ENCODE results near the gene THAP4. TPM values are rescaled to one million over a fixed set of nuclear protein-coding genes. Genes with fewer than 3 reads are reported as not detected.

THAP4 gene
- total RNA-seq, 2 experiments from 2014 or later: 32.3 to 37.4 TPM

DNA sequence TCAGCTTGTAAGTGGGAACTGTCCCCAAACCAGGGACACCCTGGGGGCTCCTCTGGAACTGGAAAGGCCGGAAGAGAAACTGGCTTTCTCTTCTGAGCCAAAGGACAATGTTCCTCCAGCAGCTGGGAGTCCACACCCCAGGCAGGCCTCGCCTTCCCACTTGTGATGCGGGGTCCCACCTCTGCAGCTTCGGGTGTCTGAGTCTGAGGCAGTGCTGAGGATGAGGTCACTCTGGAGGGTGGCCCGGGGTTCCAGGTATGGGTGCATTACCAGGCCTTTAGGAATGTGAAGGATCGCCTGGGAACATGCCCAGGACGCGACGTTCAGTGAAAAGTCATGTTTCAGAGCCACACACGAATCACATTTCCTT, 96.6 kb downstream of the THAP4 start:
- POLR2A ChIA-PET: no interaction called here
- H3K27me3 Mint-ChIP-seq (ENCODE audit: low read depth): peaks cover 14% of the 10 kb centered on the region
- CTCF ChIA-PET: no interaction called here
- H3K9me3 Mint-ChIP-seq (ENCODE audit: insufficient read depth): no peaks in the 10 kb centered on the region
- H3K4me1 Mint-ChIP-seq (ENCODE audit: low read depth): peaks cover 3% of the 10 kb centered on the region
- no peak for DNase-seq
- no peak overlapping the region for H3K4me3 Mint-ChIP-seq
- no peak for ATAC-seq
- H3K27ac Mint-ChIP-seq: no peak overlapping the region
- no peaks in the 10 kb centered on the region for H3K36me3 Mint-ChIP-seq (ENCODE audit: low read depth)

DNA sequence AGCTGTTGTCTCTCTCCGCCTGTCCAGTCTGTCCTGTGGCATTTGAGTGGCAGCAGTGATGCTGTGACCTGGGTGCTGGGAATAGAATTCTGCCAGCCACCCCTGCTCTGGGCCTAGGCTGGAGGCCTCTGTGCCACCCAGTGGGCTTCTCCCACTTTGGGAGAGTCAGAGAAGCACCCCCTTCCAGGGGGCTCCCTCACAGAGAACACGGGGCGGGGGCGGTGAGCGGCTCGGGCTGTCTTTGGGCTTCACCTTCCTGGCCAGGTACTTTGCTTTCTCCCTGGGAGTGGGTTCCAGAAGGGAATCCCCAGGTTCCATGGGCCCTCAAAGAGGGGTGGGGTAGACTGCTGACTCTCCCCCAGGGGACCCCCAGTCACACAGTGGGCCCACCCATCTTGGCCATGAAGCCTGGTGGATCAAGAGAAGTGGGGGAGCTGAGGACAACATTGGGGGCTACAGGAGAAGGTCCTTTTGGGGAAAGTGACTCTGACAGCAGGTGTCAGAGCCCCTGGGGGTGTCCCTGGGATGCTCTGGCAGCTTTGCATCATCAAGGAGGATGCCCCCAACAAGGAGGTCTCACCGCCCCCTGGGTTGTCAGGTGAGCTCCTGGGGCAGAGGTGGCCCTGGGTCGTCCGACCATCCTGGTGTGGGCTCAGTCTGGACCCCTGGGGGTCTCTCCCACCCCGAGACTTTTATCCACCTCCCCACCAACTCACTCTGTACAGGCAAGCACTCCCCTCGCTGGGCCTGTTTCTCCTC, 97.2 kb downstream of the THAP4 start:
- ChIA-PET CTCF (no interaction called here), POLR2A (interaction anchor here (0.6 kb wide), 1 partner anchor 24 kb away, joined by 3 read pairs; no protein-coding TSS in a partner anchor)
- Mint-ChIP-seq H3K27me3 (ENCODE audit: low read depth) (peaks cover 14% of the 10 kb centered on the region), H3K27ac (no peak overlapping the region), H3K4me1 (ENCODE audit: low read depth) (peaks cover 3% of the 10 kb centered on the region), H3K36me3 (ENCODE audit: low read depth) (no peaks in the 10 kb centered on the region), H3K4me3 (no peak overlapping the region), H3K9me3 (ENCODE audit: insufficient read depth) (no peaks in the 10 kb centered on the region)
- DNase-seq (no peak), ATAC-seq (no peak)

DNA sequence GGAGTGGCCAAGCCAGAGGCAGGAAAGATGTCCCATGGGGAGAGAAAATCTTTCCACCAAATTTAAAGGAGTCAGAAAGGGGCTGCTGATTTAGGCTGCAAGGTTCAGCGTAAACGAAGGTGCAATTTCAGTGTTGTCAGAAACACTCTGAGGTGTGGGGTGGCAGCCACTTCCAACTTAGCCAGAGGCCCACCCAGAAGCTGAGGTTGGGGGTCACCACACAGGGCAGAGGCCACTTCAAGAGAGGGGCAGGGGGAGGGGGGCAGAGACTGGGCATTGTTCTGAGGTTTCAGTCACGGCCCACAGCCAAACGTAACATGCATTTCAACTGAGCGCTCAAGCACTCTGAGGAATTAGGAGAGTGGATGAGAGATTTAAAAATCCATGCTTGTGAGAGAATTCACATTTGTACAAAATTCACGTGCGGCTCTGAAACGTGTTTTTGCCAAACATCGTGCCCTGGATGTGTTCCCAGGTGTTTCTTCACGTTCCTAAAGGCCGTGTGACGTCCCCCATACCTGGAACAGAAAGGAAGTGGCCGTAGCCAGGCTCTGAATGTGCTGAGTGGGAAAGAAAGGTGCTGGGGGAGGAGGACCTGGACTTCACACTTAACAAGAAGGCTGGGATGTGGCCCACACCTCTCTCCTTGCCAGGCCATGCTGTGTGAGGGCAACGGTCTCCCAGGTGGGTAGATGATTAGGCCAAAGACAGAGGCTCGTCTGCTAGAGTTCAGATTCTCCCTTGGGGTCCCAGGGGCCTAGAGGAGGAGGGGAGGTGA, 97.9 kb downstream of the THAP4 start:
- POLR2A ChIA-PET: interaction anchor here (0.6 kb wide), 1 partner anchor 23 kb away, joined by 3 read pairs; no protein-coding TSS in a partner anchor
- Mint-ChIP-seq H3K9me3 (ENCODE audit: insufficient read depth) (no peaks in the 10 kb centered on the region), H3K27me3 (ENCODE audit: low read depth) (peaks cover 14% of the 10 kb centered on the region), H3K4me1 (ENCODE audit: low read depth) (peaks cover 3% of the 10 kb centered on the region), H3K27ac (no peak overlapping the region), H3K36me3 (ENCODE audit: low read depth) (no peaks in the 10 kb centered on the region), H3K4me3 (no peak overlapping the region)
- no peak for DNase-seq
- ATAC-seq: no peak
- CTCF ChIA-PET: no interaction called here

DNA sequence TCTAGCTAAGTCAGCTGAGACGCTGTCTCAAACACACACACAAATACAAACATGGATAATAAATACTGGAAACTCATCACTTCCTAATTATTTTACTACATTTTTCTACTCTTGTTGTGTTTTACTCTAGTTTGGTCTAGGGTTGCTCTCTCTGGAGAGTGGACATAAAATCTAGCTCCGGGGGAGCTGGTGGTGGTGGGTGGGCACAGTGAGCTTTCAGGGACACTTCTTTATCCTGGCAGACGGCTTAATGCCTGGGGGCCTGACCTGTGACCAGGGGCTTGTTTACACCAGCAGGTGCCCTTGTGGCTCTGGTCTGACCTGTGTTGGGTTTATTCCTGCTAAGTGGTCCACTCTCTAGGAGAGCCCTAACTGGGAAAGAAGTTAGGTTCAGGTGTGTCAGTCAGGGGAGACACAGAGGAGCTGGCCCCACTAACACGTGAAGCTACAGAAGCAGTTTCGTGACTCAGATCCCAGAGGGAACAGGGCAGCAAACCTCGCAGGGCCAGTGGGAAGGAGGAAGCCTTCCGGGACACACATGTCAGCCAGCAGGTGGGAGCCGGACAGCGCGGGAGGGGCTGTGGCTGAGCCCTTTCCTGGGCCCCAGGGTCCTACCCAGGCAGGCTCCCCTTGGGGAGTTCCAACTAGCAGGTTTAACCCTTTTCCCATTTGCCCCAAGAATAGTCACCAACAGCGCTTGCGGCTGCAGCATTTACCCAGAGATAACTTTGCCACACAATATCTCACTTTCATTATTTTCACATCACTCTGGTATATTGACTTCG, 100.9 kb downstream of the THAP4 start:
- Mint-ChIP-seq H3K36me3 (ENCODE audit: low read depth) (no peaks in the 10 kb centered on the region), H3K9me3 (ENCODE audit: insufficient read depth) (no peaks in the 10 kb centered on the region), H3K27ac (no peak overlapping the region), H3K4me3 (no peak overlapping the region), H3K27me3 (ENCODE audit: low read depth) (peaks cover 7% of the 10 kb centered on the region), H3K4me1 (ENCODE audit: low read depth) (peaks cover 3% of the 10 kb centered on the region)
- ChIA-PET CTCF (no interaction called here), POLR2A (no interaction called here)
- ATAC-seq: no peak
- DNase-seq: no peak

DNA sequence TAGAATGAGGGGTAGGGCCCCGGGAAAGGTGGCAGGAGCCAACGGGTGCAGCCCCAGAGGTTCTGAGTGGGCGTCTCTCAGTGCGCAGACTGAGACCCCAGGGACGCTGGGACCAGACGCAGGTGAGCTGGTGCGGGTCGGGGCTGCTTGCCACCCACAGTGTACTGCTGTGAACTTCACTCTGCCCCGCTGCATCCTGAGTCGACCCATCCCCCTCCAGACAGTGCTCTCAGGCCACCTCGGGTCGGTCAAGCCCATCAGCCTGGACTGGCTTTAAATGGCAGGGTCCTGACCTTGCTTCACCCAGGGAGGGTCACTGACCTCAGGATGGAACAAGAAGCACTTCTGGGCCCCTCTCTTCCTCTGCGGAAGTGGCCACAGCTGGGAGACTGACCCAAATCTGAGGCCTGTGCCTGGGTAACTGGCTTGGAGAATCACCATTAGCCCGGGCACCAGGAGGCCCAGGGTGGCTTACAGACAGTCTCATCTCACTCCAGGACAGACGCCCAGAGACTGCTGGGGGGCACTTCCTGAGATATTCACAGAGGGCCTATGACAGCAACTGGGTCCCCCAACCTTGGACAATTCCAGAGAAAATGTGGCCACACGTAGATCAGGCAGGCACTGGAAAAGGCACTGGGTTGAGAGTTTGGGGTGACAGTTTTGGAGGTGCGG, 102.1 kb downstream of the THAP4 start:
- DNase-seq: no peak
- H3K27me3 Mint-ChIP-seq (ENCODE audit: low read depth): peaks cover 3% of the 10 kb centered on the region
- no peaks in the 10 kb centered on the region for H3K36me3 Mint-ChIP-seq (ENCODE audit: low read depth)
- H3K4me3 Mint-ChIP-seq: no peak overlapping the region
- H3K9me3 Mint-ChIP-seq (ENCODE audit: insufficient read depth): no peaks in the 10 kb centered on the region
- ATAC-seq: no peak
- POLR2A ChIA-PET: no interaction called here
- CTCF ChIA-PET: no interaction called here
- no peak overlapping the region for H3K27ac Mint-ChIP-seq
- no peaks in the 10 kb centered on the region for H3K4me1 Mint-ChIP-seq (ENCODE audit: low read depth)

Other genes with a start within 250 kb of the THAP4 start
- gene STK25, start 128.6 kb downstream of the THAP4 start, total RNA-seq: 100 to 1,000 TPM; 114 to 132 TPM
- not detected for gene BOK, start 78.4 kb downstream of the THAP4 start, total RNA-seq
- 10 to 100 TPM; 81.2 to 94.6 TPM for gene ATG4B, start 535 bp upstream of the THAP4 start, total RNA-seq
- gene DTYMK, start 49.7 kb upstream of the THAP4 start, total RNA-seq: 100 to 1,000 TPM; 101 to 103 TPM
- 10 to 100 TPM; 36.7 to 38.5 TPM for gene ING5, start 64.9 kb upstream of the THAP4 start, total RNA-seq
- gene D2HGDH, start 97.5 kb upstream of the THAP4 start, total RNA-seq: 10 to 100 TPM; 26.3 to 28.0 TPM
- under 1 TPM; 0.34 TPM for gene GAL3ST2, start 139.7 kb upstream of the THAP4 start, total RNA-seq
- under 1 TPM; 0.31 to 0.45 TPM for gene NEU4, start 172.0 kb upstream of the THAP4 start, total RNA-seq
- 1 to 10 TPM; 2.4 to 2.5 TPM for gene PDCD1, start 221.7 kb upstream of the THAP4 start, total RNA-seq
- gene RTP5, start 232.6 kb upstream of the THAP4 start, total RNA-seq: not detected